Measurements from ENCODE around the gene ARHGAP31. TPM values are rescaled to one million over a fixed set of nuclear protein-coding genes. Genes with fewer than 3 reads are reported as not detected.

Gene ARHGAP31
- total and polyA plus RNA-seq, 2 experiments from 2014 or later, result 8.1 to 15.3 TPM

DNA sequence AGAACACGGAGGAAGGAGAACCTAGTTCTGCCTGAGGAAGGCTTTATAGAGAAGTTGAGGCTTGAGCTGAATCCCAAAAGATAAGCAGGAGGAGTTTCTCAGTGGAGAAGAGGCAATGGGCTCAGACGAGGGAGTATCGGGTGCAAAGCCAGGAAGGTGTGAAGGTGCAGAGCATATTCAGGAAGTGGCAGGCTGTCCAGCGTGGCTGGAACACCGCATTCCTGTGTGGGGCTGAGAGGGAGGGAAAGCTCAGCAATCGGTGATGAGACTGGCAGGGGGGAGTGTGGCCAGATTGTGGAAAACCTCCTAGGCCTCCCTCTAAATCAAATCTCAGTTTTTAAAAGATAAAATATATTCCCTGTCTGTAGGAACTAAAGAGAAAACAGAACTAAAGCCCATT is 63.0 kb downstream of the ARHGAP31 start:
- WGBS, 2 experiments (ENCODE audit: low coverage in 1 of 2, low lambda C conversion rate in 2 of 2, missing lambda C conversion rate in 2 of 2), result 83 to 89% methylated on average over 5 to 6 of the region's 6 CpGs
- no peak overlapping the region for H3K4me2 ChIP-seq (ENCODE audit: unreplicated experiment)

DNA sequence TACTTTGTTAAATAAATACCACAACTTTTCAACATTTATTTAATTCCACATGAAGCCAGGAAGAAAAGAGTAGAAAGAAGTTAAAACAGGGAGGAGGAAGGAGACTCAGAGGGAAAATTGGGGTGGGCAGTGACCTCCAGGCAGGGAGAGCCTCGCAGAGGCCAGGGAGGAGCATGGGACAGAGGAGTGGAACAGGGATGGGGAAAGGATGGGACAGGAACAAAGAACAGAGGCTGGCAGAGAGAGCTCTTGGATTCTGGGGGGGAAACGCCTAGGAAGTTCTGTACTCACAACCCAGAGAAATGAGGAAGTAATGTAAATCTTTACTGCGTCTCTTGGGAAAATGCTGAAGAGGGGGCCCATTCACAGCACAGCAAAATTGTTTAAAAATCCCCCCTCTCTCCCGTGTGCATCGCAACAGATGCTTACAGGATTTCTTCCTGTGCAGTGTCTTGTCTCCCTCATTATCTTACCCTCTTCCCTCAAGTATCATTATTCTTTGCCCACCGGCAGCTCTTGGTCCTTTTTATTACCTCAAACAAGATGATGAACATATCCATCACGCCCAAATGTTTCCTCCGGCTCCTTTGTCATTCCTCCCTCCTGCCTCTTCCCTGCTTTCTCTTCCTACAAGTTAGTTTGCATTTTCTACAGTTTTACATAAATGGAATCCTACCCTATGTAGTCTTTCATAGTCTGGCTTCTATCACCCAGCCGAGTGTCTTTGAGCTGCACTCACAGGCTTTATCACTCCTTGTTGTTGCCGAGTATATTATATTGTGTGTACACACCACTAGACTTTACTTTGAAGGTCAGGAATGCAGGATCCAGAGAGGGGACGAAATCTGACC is 65.5 kb downstream of the ARHGAP31 start:
- H3K4me1 ChIP-seq (ENCODE audit: insufficient read depth), result no peaks in the 10 kb centered on the region
- H3K9ac ChIP-seq, result no peak overlapping the region
- no peaks in the 10 kb centered on the region for H3K27me3 ChIP-seq (replicated peaks; ENCODE audit: insufficient read depth)
- no peaks in the 10 kb centered on the region for H4K20me1 ChIP-seq (ENCODE audit: insufficient read depth)
- H3F3A ChIP-seq (ENCODE audit: insufficient read depth), result no peaks in the 10 kb centered on the region
- H3K79me2 ChIP-seq (ENCODE audit: insufficient read depth), result peaks cover 50% of the 10 kb centered on the region
- TF ChIP-seq EZH2 (IDR thresholded peaks at IDR 0.05; ENCODE audit: insufficient read depth, poor library complexity, severe bottlenecking) (no peak), EZH2phosphoT487 (IDR thresholded peaks at IDR 0.05; ENCODE audit: insufficient read depth, low read depth) (no peak)
- H3K36me3 ChIP-seq (ENCODE audit: low read depth), result no peaks in the 10 kb centered on the region
- no peak overlapping the region for H3K4me3 ChIP-seq
- no peak overlapping the region for H3K4me2 ChIP-seq (ENCODE audit: unreplicated experiment)
- no peak overlapping the region for H3K27ac ChIP-seq
- no peak for DNase-seq
- H3K9me2 ChIP-seq (ENCODE audit: insufficient read depth), result no peaks in the 10 kb centered on the region
- in situ Hi-C loops (cut with MboI), result no loop called here
- no peak overlapping the region for H2AFZ ChIP-seq
- WGBS, 2 experiments (ENCODE audit: low coverage in 1 of 2, low lambda C conversion rate in 2 of 2, missing lambda C conversion rate in 2 of 2), result 73 to 74% methylated on average over 10 to 11 of the region's 11 CpGs
- no peaks in the 10 kb centered on the region for H3K9me3 ChIP-seq (ENCODE audit: low read depth)

More for the DNA sequence above, 63.0 kb downstream of the ARHGAP31 start:
- Histone ChIP-seq H3K9me2 (ENCODE audit: insufficient read depth) (no peaks in the 10 kb centered on the region), H3K4me1 (ENCODE audit: insufficient read depth) (peaks cover 13% of the 10 kb centered on the region), H3K4me3 (no peak overlapping the region), H3K9me3 (ENCODE audit: low read depth) (no peaks in the 10 kb centered on the region), H4K20me1 (ENCODE audit: insufficient read depth) (no peaks in the 10 kb centered on the region), H3K36me3 (ENCODE audit: low read depth) (no peaks in the 10 kb centered on the region), H2AFZ (no peak overlapping the region), H3K27me3 (replicated peaks; ENCODE audit: insufficient read depth) (no peaks in the 10 kb centered on the region), H3K27ac (no peak overlapping the region), H3K9ac (no peak overlapping the region), H3K79me2 (ENCODE audit: insufficient read depth) (peaks cover 60% of the 10 kb centered on the region), H3F3A (ENCODE audit: insufficient read depth) (peaks cover 10% of the 10 kb centered on the region)
- no peak for TF ChIP-seq EZH2phosphoT487 (IDR thresholded peaks at IDR 0.05; ENCODE audit: insufficient read depth, low read depth)
- no peak for TF ChIP-seq EZH2 (IDR thresholded peaks at IDR 0.05; ENCODE audit: insufficient read depth, poor library complexity, severe bottlenecking)
- DNase-seq, result no peak
- in situ Hi-C loops (cut with MboI), result no loop called here

DNA sequence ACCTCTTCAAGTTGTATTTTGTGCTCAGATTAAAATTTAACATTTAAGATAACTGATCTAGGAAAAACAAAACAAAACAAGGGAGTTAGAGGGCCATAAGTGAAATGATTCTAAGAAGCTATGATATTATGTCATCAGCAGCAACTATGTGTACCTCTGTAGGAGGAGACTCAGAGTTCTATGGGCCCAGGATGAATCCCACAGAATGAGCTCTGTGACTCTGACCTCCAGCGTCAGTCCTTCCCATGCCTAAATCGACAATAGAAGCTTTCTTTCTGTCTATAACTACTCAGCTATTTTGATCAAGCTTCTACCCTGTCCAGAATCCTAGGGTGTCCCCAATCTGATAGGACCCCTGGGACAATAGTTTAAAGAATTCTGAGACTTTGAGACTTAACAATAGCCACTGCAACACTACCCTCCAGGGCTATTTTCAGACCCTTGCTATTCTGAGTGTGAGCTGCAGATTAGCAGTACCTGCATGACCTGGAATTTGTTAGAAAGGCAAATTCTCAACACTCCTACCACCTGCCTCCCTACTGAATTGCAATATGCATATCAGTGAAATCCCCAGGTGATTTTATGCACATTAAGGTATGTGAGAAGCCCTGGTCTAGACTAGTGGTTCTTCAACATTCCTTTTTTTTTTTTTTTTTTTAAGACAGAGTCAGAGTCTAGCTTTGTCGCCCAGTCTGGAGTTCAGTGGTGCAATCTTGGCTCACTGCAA is 66.7 kb downstream of the ARHGAP31 start:
- no peak overlapping the region for H3K27ac ChIP-seq

DNA sequence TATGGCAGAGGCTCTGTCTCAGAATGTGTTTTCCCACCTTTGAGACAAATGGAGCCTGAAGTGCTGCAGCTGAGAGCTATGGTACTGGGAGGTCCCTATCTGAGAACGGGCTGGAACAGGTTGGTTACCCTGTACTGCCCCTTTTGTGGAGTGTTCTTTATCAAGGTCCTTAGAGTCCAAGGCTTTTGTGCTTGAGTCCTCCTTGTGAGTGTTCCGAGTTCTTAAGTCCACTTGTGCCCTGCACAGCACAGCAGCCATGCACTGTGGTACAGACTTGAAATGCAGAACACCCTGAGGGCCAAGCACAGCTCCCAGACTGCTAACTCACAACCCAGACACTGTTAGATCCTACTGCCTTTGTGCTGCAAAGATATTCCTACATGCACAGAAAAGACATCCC is 67.8 kb downstream of the ARHGAP31 start:
- no peak overlapping the region for H3K4me2 ChIP-seq (ENCODE audit: unreplicated experiment)
- H3K9ac ChIP-seq, result no peak overlapping the region
- no peaks in the 10 kb centered on the region for H4K20me1 ChIP-seq (ENCODE audit: insufficient read depth)
- no peaks in the 10 kb centered on the region for H3K4me1 ChIP-seq (ENCODE audit: insufficient read depth)
- no peaks in the 10 kb centered on the region for H3K9me3 ChIP-seq (ENCODE audit: low read depth)
- in situ Hi-C loops (cut with MboI), result no loop called here
- H3K27me3 ChIP-seq (replicated peaks; ENCODE audit: insufficient read depth), result no peaks in the 10 kb centered on the region
- H3K36me3 ChIP-seq (ENCODE audit: low read depth), result no peaks in the 10 kb centered on the region; the same call in 1 of the 2 replicates
- DNase-seq, result no peak
- no peak for TF ChIP-seq EZH2phosphoT487 (IDR thresholded peaks at IDR 0.05; ENCODE audit: insufficient read depth, low read depth)
- no peak for TF ChIP-seq EZH2 (IDR thresholded peaks at IDR 0.05; ENCODE audit: insufficient read depth, poor library complexity, severe bottlenecking)
- no peak overlapping the region for H3K27ac ChIP-seq
- WGBS, 2 experiments (ENCODE audit: low coverage in 1 of 2, low lambda C conversion rate in 2 of 2, missing lambda C conversion rate in 2 of 2), result 98 to 100% methylated on average over 2 of the region's 2 CpGs
- H3K9me2 ChIP-seq (ENCODE audit: insufficient read depth), result no peaks in the 10 kb centered on the region
- H3F3A ChIP-seq (ENCODE audit: insufficient read depth), result no peaks in the 10 kb centered on the region
- peaks cover 32% of the 10 kb centered on the region for H3K79me2 ChIP-seq (ENCODE audit: insufficient read depth)
- no peak overlapping the region for H3K4me3 ChIP-seq
- H2AFZ ChIP-seq, result no peak overlapping the region

More for the DNA sequence above, 66.7 kb downstream of the ARHGAP31 start:
- H3K9me3 ChIP-seq (ENCODE audit: low read depth), result no peaks in the 10 kb centered on the region
- H2AFZ ChIP-seq, result no peak overlapping the region
- H3K4me2 ChIP-seq (ENCODE audit: unreplicated experiment), result no peak overlapping the region
- no peak for DNase-seq
- no peaks in the 10 kb centered on the region for H3F3A ChIP-seq (ENCODE audit: insufficient read depth)
- 82 to 85% methylated on average over 3 of the region's 3 CpGs for WGBS, 2 experiments (ENCODE audit: low coverage in 1 of 2, low lambda C conversion rate in 2 of 2, missing lambda C conversion rate in 2 of 2)
- no peak overlapping the region for H3K9ac ChIP-seq
- H3K79me2 ChIP-seq (ENCODE audit: insufficient read depth), result peaks cover 43% of the 10 kb centered on the region
- no peak overlapping the region for H3K4me3 ChIP-seq
- no peaks in the 10 kb centered on the region for H3K27me3 ChIP-seq (replicated peaks; ENCODE audit: insufficient read depth)
- no peaks in the 10 kb centered on the region for H3K4me1 ChIP-seq (ENCODE audit: insufficient read depth)
- no peaks in the 10 kb centered on the region for H4K20me1 ChIP-seq (ENCODE audit: insufficient read depth)
- no peaks in the 10 kb centered on the region for H3K36me3 ChIP-seq (ENCODE audit: low read depth)
- in situ Hi-C loops (cut with MboI), result no loop called here
- no peak for TF ChIP-seq EZH2 (IDR thresholded peaks at IDR 0.05; ENCODE audit: insufficient read depth, poor library complexity, severe bottlenecking)
- TF ChIP-seq EZH2phosphoT487 (IDR thresholded peaks at IDR 0.05; ENCODE audit: insufficient read depth, low read depth), result no peak
- no peaks in the 10 kb centered on the region for H3K9me2 ChIP-seq (ENCODE audit: insufficient read depth)

All from GM23248 (cell line).